NCI-H510A treated with DMSO at 0.1 percent for 48 hours (cell line): ENCODE results near the gene FRMPD4.

Experiments used
- DNase-seq: peaks from one replicate; lab custom pipeline; 2025; lab: John Stamatoyannopoulos, UW

FRMPD4 gene

DNA sequence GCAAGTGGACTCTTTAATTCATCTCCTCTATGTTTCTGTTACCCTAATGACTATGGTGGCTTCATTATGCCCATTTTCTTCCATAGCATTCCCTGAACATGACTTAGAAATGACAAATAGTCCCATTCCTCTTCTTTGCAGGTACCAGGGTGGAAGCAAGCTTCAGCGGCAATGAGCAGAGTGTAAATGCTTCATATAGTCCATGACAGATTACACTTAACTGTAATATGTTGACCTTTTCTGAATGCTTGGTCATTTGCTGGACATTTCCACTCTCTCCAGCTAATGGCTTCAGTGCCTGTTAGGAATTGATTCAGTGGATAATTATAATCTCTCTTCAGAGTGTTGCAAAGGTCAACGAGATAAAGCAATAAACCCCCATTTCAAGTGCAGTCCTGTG, 523.2 kb downstream of the FRMPD4 start:
- no peak for DNase-seq

- no peak for DNase-seq
Measured at GRCh38 chrX:12672367-12673106, 534.3 kb downstream of the FRMPD4 start.

DNA sequence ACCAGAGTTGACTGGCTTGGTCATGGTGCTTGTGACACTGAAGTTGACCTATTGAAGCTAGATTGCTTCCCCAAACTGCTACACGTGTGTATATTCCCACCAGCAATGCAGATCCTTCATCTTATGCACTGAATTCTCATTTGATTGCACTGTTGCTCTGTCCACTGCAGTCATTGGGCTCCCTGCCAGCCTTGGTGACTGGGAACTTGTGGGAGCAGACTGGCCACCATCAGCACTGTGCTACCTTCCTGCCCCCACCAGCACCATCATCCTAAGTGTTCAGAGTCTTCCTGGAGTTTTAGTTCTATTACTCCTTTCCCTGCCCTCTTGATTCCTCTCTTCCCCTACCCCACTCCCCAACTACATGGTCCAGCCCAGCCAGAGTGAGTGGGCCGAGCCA, 535.2 kb downstream of the FRMPD4 start:
- DNase-seq = no peak

DNA sequence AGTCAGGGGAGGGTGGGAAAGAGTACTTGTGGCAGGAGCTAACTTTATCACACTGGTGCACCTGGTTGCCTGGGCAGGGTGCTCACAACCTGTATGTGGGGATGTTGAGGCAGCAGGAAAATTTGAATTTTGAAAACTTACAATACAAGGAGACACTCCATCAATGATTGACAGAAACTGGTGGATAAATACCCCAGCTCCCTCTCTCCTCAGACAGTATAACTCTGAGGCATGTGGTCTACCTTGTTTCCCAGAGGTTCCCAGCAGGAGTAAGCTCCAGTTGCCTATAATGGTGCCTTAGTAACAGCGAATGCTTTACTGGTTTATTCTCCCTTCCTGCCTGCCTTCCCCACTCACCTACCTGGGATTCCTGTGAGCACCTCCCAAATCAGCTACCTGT, 541.2 kb downstream of the FRMPD4 start:
- no peak for DNase-seq

- no peak for DNase-seq
Measured at GRCh38 chrX:12681047-12681446, 542.8 kb downstream of the FRMPD4 start.

DNA sequence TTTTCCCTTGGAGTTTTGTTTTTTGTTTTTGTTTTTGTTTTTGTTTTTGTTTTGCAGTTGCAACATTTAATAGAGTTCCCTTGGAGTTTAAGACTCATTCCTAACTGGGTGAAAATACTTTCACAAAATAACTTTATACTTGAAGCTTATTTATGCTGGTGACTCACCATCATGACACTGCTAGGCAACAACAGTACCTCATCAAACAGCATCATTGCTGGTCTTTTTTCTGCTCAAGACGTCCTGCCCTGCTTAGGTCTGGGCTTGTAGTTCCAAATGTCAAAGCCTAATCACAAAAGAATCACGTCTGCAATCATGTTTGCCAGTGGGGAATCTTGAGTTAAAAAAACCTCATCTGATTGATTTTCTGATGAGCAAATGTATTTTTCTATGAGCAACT, 547.3 kb downstream of the FRMPD4 start:
- no peak for DNase-seq

- DNase-seq = no peak
Measured at GRCh38 chrX:12686331-12686730, 548.1 kb downstream of the FRMPD4 start.

DNA sequence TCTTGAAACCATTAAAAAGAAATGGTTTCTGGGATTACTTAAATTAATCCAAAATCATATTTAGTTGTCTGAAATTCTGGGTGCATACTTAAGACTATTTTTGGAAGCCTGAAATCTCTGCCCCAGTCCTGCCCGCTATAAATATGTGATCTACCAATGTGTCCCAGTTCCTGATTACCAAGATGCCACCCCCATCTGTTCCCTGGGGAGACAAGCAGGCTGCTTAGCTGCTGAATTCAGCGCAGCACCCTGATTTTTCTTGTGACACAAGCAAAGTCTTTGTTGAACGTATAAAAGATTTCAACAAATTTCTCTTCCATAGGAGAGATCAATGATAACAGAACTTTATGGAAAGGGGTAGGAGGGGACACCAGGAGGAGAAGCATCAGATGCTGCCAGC, 552.4 kb downstream of the FRMPD4 start:
- no peak for DNase-seq

DNA sequence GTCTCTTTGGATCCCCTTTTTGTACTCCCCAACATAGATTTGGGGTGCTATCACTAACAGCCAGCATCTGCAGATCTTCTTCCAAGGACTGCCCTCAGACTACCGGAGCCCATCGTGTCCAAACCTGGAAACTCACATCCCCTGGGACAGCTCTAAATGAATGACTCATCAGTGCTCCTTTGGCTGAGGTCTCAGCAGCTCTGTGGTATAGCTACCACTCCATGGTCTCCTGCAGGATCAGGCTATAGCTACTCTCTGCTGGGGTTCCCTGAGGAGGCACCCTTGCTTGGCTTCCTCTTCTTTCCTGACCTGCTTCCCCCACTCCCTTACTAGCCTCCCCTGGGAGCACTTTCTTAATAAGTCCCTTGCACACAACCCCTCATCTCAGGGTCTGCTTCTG, 555.5 kb downstream of the FRMPD4 start:
- DNase-seq = no peak

DNA sequence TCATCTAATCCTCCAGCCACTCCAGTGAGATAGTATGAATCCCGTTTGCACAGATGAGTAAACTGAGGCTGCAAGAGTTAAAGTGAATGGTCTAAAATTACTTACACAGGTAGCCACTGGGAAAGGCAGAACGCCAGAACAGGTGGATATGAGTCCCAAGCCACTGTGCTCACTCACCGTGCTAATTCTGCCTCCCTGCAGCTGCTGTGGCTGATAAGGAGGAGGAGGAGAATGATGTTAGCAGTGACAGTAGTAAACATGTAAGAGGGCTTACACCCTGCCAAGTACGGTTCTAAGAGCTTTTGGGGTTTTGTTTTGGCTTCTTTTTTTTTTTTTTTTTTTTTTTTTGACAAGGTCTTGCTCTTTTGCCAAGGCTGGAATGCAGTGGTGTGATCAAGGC, 562.5 kb downstream of the FRMPD4 start:
- DNase-seq = no peak

DNA sequence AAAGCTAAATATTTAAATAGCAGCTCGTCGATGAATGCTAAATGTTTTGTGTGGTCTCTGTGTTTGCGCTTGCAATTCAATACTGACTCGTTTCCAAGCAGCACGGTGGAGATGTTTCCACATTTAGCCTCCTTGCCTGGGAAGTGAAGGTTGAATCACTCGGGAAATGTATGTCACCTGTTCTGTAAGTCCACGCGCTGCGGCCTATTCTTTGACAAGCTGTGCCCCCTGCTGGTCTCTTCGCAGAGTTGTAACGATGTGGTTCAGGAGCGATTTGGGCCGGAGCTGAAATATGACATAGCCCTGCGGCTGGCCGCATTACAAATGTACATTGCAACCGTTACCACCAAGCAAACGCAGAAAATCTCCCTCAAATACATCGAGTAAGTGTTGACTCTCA, 563.4 kb downstream of the FRMPD4 start:
- peak; percentile 55 for DNase-seq

GRCh38 chrX:12702509-12703091, 564.3 kb downstream of the FRMPD4 start:
- peak; percentile 26 for DNase-seq

- no peak for DNase-seq
Measured at GRCh38 chrX:12704706-12705105, 566.4 kb downstream of the FRMPD4 start.

DNA sequence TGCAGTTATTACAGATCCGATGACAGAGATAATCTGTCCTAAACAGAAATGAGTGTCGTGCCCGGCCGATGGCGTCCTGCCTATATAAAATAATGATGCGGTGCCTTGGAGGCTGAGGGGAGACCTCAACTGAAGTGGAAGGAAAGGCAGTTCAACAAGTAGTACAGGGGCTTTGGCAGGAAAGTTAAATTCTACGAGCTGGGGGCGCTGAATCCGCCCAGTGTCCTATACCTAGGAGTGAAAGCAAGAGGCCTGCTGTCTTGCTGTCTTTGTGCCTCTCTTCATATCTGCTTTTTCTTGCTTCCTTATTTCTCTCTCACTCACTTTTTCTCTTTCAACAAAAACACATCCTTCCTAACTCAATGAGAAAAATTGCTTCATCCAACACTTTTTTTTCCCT, 570.8 kb downstream of the FRMPD4 start:
- DNase-seq = no peak

DNA sequence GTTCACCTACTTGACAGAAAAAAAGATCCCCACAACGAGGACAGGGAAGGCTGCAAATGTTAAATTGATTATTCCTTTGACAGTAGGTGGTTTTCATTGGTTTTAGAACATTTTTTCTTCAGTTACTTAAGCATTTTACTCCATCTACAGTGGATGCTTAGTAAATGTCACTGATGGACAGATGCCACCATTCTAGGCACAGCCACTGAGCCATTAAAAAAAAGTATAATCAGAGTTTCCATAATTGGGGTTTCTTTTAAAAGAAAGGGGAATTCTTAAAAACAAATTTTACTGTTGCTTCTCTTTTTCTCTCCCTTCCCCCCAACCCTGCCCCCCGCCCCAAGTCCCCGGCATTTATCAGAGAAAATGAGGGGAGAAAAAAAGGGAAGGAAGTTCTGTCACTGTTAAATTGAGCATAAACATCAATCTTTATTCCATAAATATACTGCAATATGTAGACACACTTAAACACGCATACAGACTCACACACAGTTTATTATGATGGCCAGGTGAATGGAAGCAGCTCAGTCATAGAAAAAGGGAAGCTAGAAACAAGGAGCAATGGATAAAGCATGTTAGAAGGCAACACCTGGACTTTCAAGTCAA, 573.3 kb downstream of the FRMPD4 start:
- DNase-seq = no peak

GRCh38 chrX:12716574-12716973, 578.3 kb downstream of the FRMPD4 start:
- no peak for DNase-seq

DNA sequence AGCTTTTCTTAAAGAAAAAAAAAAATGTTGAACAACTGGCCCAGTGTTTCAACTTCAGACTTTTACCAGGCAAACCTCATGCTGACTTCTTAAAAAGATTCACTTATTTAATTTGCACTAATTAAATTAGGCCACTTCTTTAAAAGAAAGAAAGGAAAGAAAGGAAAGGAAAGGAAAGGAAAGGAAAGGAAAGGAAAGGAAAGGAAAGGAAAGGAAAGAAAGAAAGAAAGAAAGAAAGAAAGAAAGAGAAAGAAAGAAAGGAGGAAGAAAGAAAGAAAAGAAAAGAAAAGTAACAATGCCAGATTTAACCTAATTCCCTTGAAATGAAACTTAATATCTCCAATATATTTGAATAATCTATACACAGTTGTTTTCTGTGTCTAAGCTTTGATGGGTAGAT, 581.6 kb downstream of the FRMPD4 start:
- no peak for DNase-seq

- DNase-seq = no peak
Measured at GRCh38 chrX:12721042-12721441, 582.8 kb downstream of the FRMPD4 start.

DNA sequence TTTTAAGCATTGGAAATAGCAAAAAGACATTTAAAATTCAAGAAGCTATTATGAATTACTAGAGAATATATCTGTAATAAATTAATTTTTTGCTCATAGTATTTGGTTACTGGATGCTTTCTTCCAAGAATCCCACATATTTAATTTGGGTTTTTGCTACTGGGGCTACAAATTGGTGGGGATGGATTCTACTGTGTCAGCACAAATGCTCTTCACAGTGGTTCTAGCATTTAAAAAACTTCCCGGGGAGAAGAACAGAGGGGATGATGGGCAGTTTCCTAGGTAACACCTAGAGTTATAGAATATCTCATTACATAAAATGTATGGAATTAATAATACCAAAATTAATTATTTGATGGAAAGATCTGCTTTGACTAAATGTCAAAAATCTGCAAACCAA, 584.0 kb downstream of the FRMPD4 start:
- no peak for DNase-seq

DNA sequence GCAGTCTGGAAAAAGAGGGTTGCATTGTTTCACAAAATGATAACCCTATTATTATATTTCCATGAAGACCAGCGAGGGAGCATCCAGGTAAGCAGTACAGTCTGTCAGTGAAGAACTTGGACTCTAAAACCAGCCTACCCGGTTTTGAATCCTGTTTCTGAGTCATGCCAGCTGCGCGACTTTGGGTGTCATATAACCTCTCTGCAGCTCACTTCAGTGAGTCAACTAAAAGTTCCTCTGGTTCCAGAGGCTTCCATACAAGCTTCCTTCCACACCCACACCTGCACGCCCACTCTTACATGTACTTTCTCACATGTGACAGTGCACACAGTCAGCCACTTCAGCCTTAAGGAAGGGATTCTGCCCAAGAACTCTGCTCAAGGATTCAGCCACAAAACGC, 603.1 kb downstream of the FRMPD4 start:
- DNase-seq = peak; percentile 59

DNA sequence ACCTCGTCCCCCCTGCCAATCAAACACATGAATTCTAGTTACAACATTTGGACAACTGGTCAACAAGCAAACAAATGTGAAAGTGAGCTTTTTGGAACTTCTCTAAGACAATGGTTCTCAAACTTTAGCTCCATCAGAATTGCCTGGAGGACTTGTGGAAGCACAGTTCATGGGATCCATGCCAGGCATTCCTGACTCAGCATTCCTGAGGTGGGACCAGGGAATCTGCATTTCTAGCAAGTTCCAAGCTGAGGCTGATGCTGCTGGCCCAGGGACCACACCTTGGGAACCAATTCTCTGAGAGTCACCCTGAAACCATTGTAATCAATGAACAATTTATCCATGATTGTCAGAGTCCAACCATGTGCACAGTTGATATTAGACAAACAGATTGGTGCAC, 609.2 kb downstream of the FRMPD4 start:
- DNase-seq = no peak

GRCh38 chrX:12751887-12752286, 613.6 kb downstream of the FRMPD4 start:
- DNase-seq = no peak

GRCh38 chrX:12753366-12753765, 615.1 kb downstream of the FRMPD4 start:
- no peak for DNase-seq

DNA sequence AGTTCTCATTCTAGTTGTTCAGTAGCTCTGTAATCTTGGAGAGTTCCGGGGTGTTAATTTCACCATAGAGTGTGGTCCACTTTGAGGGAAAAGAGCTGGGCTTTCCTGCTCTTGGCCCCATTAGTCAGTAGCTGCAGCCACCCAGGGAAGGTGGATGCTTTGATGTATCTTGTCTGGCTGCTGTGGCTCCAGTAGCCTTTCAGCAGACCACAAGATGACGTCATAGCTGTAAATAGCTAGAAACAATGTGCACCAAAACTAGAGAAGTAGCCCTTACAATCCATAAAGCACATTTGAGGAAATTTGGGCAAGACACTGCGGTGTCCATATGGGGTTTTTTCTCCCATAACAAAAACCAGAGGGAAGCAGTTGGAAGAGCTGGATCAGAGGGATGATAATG, 620.0 kb downstream of the FRMPD4 start:
- no peak for DNase-seq
